COLO668 (cell line): ENCODE results near the gene CTNNBL1.

Source experiments
- DNase-seq: peaks from one replicate; lab custom pipeline; 2025; ENCODE audit not compliant: unreplicated experiment; lab: John Stamatoyannopoulos, UW

Gene CTNNBL1

DNA sequence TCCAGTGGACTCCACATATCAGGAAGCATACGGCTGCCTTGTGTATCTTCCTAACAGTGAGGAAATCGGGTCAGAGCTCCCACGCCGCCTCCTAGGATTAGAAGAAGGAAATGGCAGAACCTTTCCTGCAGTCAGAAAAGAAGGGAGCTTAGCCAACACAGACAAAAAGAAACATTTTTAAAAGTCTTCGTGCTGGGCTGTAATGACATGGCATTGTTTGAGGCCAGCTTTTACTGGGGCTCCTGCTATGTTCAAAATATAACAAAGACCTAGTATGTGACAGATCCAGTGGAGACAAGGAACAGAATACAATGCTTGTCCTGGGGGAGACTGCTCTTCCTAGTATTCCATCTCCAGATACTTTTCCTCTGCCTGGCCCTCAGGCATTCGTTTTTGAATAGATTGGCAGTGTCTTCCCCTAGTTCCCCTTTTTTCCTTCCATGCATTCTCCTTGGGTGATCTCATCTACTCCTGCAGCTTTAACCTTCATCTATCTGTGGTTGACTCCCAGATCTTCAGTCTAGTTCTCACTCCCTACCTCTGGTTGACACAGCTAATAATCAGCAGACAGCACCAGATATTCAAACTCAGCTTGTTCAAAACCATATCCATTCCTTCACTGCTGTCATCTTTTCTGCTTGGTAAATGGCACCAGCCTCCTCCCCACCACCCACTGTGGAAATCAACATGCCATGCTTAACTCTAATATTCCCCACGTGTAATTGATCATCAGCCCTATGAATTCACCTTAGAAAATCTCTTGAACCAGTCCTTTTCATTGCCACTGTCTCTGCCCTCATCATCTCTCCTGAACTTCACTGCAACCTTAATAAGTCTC is 114.6 kb downstream of the CTNNBL1 start:
- no peak for DNase-seq

- no peak for DNase-seq
These were observed 116.2 kb downstream of the CTNNBL1 start for GRCh38 chr20:37810027-37810426.

- DNase-seq, result no peak
These were observed 122.2 kb downstream of the CTNNBL1 start for GRCh38 chr20:37816003-37816402.

DNA sequence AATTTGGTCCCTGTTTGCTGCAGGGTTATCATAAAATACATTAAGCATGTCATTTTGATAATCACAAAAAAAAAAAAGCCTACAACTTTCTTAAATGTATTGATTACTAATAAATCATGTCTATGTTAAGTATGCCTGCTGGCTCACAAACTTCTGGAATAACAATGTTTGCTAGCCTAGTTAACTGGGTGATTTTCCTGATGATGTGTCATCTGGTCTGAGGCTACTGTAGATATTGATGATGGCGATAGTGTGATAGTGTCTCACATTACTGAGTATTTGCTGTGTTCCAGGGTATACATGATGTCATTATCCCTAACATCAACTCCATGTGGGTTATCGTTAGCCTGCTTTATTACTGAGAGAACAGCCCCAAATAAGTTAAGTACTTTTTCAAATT is 122.9 kb downstream of the CTNNBL1 start:
- DNase-seq, result no peak

DNA sequence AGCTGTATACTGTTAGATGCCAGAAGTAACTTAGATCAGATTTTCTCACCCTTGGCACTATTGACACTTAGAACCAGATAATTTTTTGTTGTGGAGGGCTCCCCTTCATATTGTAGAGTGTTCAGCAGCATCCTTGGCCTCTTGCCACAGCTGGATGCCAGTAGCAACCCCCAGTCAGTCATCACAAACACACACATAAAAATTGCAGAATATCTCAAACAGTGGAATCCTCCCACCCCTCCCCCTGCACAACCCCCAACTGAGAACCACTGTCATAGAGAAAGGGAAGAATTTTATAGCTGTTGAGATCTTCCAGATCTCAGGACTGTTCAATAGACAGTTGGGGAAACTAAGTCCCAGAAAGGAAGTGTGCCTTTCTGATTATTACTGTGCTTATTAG is 127.9 kb downstream of the CTNNBL1 start:
- no peak for DNase-seq

DNA sequence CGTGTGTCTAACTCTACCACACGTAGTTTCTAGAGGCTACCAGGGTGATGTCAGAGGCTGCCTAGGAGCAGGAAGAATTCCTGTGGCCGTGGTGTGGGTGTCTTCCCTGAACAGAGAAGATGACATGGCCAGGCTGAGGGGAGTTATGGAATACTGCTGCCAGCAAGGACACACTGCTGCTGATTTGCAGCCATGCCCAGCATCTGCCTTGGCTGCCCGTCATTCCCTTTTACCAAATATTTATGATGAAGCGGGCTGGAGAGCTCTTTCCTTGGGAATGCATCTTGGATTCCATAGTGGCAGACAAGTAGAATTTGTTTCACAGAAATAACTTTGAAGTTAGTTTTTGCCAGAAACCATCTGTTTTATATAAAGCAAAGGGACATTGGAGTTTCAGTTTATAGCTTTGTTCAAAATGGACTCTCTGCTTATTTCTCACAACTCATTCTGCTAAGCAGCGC is 128.3 kb downstream of the CTNNBL1 start:
- DNase-seq, result no peak

DNA sequence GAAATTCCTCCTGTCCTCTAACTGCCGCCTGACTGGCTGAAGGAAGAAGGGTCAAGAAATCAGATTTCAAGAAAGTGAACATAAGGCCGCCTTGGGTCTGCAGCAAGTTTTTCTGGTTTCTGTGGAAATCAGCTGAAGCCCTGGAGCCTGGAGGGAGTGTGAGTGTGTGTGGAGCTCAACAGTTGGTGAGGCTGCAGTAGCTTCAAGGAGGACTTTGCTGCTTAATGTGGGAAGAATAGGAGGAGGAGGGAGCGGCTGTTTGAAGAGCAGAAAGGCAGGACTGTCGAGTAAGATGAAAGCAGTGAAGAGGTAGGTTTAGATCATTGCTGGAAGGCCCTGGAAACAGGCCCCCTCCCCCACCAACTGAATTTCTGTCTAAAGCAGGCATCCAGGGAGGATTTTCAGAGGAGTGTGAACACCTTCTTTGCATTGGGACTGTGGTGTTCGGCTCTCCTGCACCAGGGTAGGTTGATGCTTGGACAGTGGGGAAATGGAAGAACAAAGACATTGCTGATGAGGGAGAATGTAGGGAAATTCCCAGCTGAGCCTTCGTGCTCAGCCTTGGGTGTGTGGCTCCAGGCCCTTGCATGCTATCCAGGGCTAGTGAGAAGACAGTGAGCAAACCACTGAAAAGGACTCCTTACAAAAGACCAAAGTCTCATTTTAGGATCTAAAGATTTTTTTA is 129.6 kb downstream of the CTNNBL1 start:
- no peak for DNase-seq

DNA sequence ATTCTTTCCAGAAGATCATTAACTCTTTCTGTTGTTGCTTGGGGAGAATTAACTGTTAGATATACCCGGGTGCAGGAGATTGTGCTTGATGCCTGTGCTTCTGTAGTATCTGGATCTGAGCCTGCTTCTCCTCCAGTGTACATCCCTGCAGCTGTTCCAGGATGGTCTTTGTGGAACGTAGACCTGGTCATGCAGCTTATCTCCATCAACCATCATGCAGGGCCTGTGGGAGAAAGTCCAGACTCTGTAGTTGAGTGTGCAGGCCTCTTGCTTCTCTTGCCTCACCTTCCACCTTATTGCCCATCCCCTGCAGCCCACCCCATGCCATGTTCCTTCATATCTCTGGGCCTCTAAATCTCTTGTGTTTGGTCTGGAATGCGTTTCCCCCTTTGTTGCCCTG is 133.8 kb downstream of the CTNNBL1 start:
- DNase-seq, result no peak

DNA sequence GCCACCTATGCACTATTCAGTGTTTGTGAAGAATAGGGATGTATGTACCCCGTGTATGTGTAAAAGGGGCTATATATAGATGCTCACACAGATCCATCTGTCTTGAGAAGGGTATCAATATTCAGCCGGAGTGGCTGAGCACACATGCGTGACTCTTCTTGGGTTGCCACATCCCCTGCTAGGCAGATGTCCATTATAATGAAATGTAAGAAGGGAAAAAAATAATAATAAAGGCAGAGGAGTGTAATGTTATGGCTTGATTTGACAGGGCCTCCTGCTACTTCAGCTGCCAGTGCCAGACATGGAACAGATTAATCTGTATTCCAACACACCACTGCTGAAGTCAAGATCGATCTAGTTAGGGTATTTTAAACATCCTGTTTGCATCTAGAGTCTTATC is 134.9 kb downstream of the CTNNBL1 start:
- no peak for DNase-seq

- no peak for DNase-seq
These were observed 135.3 kb downstream of the CTNNBL1 start for GRCh38 chr20:37829128-37829527.

GRCh38 chr20:37833221-37833896 is 139.5 kb downstream of the CTNNBL1 start:
- no peak for DNase-seq

DNA sequence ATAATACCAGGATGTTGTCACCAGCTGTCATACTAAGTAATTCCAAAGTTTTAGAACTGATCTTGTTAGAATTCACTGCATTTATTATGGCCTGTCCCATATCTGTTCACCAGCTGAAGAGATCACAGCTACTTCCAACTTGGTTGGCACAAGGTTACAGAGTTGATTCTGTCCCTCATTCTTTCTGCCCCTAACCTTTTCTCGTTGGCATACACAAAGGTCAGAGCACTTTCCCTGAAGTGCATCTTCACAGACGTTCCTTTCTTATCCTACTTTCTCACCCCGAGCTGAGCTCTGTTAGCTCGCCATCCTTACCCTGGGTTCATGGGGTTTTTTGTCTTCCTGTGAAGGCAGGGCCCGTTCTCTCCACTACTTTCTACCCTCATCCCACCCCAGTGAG is 143.1 kb downstream of the CTNNBL1 start:
- no peak for DNase-seq

DNA sequence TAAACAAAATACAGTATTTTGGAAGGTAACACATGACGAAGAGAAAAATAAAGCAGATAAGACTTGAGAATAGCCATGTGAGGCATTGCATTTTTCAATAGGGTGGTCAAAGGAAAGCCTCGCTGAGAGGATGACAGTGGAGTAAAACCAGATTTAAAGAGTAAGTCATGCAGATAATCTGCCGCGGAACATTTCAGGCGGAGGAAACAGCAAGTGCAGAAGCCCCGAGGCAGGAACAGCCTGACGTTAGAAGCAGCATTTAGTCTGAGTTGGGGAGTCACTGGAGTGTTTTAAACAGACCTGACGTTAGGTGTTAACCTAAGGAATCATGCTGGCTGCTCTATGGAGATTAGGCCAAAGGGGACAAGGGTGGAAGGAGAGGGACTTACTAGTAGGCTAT is 144.1 kb downstream of the CTNNBL1 start:
- no peak for DNase-seq

DNA sequence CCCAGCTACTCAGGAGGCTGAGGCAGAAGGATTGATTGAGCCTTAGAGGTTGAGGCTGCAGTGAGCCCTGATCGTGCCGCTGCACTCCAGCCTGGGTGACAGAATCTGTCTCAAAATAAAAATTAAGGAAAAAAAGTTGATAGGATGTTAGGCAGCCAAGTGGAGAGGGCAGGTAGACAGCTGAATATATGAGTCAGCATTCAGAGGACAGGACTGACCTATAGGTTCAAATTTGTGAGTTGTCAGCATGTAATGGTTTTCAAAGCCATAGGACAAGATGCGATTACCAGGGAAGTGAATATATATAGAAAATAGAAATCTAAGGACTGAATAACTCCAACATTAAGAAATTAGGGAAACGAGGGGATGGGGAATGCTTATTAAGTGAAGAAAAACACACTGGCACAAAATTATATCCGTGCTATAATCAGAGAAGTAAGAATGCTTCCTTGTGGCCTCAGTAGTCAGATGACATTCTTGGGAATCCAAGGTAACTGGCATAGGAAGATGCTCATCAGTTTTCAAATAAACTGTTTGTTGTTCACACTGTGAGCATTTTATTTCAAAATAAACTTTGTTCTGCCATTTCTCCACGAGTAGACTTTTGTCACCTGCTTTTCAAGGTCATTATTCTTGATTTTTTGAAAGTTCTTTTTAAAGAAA is 145.1 kb downstream of the CTNNBL1 start:
- no peak for DNase-seq

DNA sequence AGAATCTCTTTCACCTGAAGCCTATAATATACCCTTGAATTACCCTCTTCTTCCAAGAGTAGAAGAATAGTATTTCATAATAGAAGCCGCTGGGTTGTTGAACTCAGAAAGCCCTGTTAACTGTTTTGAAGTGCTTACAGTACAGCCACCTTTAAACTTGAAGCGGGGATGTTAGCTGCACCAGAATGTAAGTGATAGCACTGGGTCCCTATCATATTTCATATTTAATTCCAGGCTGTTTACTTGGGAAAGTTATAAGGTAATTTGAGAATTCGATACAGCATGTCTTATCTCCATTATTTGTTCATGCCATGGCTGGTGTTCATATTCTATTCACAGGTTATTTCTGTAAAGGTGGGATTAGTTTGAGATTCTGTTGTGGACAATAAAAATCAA is 145.6 kb downstream of the CTNNBL1 start:
- peak; percentile 24 for DNase-seq

- no peak for DNase-seq
These were observed 146.1 kb downstream of the CTNNBL1 start for GRCh38 chr20:37839955-37840354.

DNA sequence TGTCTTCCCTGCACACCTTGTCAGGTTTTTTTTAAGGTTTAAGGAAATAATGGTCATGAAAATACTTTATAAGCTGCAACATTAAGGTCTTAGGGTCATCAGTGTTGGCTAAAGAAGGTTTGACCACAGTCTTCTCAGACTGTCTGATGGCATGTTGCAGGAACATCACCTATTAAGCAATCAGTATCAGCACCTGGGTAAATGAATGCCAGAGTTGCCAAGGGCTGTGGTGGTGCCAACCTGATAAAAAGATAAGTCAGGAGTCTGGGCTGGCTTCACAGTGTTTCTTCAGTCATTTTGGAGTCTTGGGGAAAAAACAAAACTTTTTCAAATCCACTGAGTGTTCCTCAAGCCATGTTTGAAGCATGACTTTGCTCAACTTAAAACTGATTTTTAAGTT is 147.6 kb downstream of the CTNNBL1 start:
- no peak for DNase-seq

- no peak for DNase-seq
These were observed 148.1 kb downstream of the CTNNBL1 start for GRCh38 chr20:37841971-37842370.

DNA sequence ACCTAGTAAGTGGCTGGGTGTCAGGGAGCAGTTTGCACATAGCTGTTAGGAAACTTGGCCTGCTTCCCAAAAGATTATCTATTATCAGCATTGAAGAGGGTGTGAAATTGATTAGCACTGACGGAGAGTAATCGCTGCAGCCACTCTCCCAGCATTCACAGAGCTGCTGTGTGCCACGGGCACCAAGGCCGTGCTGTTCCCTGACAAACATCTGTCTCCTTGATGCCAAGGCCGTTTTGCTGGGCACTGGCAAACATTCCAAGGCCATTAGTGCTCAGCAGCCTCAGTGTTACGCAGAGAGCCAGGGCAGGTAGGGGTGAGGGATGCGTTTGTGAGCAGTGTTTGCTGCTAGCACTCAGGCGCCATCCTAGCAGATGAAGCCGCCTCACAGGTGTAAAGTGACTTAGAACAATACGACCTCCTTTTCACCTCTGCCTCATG is 151.4 kb downstream of the CTNNBL1 start:
- peak; percentile 22 for DNase-seq

DNA sequence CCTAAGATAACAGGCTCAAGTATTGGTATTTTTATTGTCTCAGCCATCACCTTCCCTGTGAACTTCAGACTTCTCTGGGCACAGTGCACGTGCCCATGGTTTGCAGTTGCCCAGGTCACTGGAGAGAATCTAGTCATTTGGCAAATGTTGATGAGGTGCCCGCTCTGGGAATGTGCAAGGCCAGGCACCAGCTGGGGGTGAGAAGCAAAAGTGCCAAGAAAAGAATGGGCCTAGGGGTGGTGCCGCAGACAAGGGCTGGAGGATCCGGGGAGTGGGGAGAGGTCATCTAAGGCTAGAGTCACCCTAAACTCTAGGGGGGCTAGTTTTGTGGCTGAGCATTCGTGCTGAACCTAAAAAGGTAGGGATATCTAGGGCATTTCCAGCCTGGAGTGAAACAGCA is 152.0 kb downstream of the CTNNBL1 start:
- DNase-seq, result no peak

GRCh38 chr20:37846573-37846972 is 152.7 kb downstream of the CTNNBL1 start:
- peak; percentile 33 for DNase-seq
